ENCODE results near the gene KANK4.
"Not testable (repeated sequence)": the region's sequence is repeated elsewhere in the genome, so short reads cannot be mapped to it uniquely, and the experiment has no call there.

Gene KANK4

DNA sequence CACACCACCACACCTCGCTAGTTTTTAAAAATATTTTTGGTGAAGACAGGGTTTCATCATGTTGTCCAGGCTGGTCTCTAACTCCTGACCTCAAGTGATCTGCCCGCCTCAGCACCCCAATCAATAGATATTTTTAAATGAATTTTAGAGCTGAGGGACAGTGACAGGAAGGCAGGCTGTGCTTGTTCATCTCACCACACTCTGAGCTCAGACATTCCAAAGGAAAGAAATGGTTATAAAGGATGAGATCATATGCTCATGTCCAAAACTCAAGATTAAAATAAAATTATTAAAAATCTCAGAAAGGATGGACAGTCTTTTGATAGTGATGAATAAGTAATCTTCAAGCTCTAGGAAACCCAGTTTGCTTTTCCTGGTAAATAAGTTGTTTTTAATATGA lies 83.7 kb downstream of the KANK4 start:
- CTCF ChIA-PET: no interaction called here
- Mint-ChIP-seq H3K4me3 (no peak overlapping the region), H3K27ac (no peak overlapping the region), H3K27me3 (peaks cover 3% of the 10 kb centered on the region), H3K36me3 (no peaks in the 10 kb centered on the region), H3K9me3 (no peaks in the 10 kb centered on the region), H3K4me1 (no peaks in the 10 kb centered on the region)
- no peak for DNase-seq

DNA sequence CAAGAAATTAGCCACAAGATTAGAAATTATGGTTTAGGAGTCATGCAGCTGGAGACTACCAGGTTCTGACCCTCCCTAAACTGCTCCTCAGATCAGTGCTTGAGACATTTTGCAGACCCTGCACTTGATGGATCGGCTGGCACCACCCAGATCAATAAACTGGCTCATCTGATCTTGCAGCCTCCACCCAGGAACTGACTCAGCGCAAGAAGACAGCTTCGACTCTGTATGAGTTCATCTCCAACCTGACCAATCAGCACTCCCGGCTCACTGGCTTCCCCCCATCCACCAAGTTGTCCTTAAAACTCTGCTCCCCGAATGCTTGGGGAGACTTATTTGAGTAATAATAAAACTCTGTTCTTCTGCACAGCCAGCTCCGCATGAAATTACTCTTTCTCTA lies 84.5 kb downstream of the KANK4 start:
- Mint-ChIP-seq H3K4me3 (no peak overlapping the region), H3K27ac (no peak overlapping the region), H3K9me3 (no peaks in the 10 kb centered on the region), H3K27me3 (peaks cover 3% of the 10 kb centered on the region), H3K36me3 (no peaks in the 10 kb centered on the region), H3K4me1 (no peaks in the 10 kb centered on the region)
- CTCF ChIA-PET: no interaction called here
- no peak for DNase-seq

DNA sequence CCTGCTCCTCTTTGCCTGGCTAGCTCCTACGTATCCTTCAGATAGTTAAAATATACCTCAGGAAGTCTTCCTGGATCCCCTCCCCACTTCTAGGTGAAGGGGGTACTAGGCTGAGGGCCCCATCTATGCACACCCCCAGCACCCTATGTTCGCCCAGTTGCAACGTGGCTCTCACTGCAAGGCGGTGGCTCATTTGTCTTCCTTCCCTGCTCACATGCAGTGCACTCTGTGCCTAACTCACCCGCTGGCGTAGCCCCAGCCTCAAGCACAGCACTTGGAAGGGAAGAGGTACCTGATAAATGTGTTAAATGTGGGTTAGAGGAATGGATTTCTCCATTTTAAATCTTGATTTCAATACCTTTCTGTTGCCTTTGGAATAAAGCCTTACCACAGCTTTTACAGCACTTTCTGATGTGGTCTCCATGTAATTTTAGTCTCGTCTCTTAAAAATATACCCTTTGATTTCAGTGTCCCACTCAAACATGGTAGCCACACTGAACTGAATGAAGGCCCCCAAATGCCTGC lies 85.2 kb downstream of the KANK4 start:
- H3K36me3 Mint-ChIP-seq: no peaks in the 10 kb centered on the region
- peaks cover 3% of the 10 kb centered on the region for H3K27me3 Mint-ChIP-seq
- no peaks in the 10 kb centered on the region for H3K9me3 Mint-ChIP-seq
- H3K4me3 Mint-ChIP-seq: no peak overlapping the region
- H3K27ac Mint-ChIP-seq: no peak overlapping the region
- no peak for DNase-seq
- CTCF ChIA-PET: no interaction called here
- no peaks in the 10 kb centered on the region for H3K4me1 Mint-ChIP-seq

DNA sequence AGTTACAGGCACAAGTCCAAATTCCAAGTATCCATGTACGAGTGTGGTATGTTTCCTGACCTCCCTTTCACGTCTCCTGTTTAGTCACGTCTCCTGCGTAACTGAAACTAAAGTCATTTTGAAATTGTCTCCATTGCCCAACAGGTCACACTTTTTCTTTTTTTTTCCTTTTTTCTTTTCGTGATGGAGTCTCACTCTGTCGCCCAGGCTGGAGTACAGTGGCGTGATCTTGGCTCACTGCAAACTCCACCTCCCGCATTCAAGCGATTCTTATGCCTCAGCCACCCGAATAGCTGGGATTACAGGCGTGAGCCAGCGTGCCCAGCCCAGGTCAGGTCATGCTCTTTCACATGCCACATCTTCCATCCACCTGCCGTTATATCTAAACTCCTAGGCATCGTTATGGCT lies 86.4 kb downstream of the KANK4 start:
- no peaks in the 10 kb centered on the region for H3K27me3 Mint-ChIP-seq
- H3K4me1 Mint-ChIP-seq: no peaks in the 10 kb centered on the region
- H3K27ac Mint-ChIP-seq: no peak overlapping the region
- DNase-seq: no peak
- H3K9me3 Mint-ChIP-seq: no peaks in the 10 kb centered on the region
- CTCF ChIA-PET: no interaction called here
- H3K4me3 Mint-ChIP-seq: no peak overlapping the region
- H3K36me3 Mint-ChIP-seq: no peaks in the 10 kb centered on the region

DNA sequence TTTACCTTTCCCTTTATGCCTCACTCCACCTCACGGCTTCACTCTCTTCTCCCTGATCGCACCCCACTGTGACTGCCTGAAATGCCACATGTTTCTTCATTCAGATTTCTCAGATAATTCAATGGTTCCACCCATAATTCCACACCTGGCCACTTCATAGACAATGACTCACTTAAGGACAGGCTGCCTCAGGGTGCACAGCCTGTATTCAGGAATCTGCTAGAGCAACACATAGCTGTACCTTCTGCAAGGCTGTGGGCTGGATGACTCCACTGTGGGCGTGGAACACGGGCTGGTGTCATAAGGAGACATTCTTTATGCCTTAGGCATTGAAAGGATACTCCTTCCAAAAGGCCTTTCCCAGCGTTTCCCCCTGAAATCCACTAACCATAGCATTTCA lies 88.5 kb downstream of the KANK4 start:
- CTCF ChIA-PET: no interaction called here
- Mint-ChIP-seq H3K27me3 (no peaks in the 10 kb centered on the region), H3K27ac (no peak overlapping the region), H3K4me1 (no peaks in the 10 kb centered on the region), H3K9me3 (no peaks in the 10 kb centered on the region), H3K36me3 (no peaks in the 10 kb centered on the region), H3K4me3 (no peak overlapping the region)
- no peak for DNase-seq

DNA sequence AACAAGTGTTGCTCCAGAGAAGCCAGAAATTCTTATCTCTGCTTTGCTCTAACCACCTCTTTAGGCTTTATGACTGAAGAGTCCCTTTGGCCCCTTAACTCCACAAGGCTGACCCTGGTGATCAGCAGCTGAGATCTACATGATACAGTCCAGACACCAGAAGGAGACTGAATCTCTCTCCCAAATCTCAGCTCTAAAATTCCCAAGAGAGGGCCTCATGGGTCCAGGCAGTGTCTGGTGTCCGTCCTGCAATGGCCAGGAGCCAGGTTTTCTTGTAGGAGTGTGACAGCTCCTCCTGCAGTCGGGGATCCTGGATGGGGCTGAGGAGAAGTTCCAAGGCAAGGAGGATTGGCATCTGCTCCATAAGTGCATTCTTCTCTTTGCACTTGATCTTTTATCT lies 89.3 kb downstream of the KANK4 start:
- Mint-ChIP-seq H3K9me3 (no peaks in the 10 kb centered on the region), H3K36me3 (no peaks in the 10 kb centered on the region), H3K4me1 (no peaks in the 10 kb centered on the region), H3K4me3 (no peak overlapping the region), H3K27me3 (no peaks in the 10 kb centered on the region), H3K27ac (no peak overlapping the region)
- CTCF ChIA-PET: no interaction called here
- no peak for DNase-seq

DNA sequence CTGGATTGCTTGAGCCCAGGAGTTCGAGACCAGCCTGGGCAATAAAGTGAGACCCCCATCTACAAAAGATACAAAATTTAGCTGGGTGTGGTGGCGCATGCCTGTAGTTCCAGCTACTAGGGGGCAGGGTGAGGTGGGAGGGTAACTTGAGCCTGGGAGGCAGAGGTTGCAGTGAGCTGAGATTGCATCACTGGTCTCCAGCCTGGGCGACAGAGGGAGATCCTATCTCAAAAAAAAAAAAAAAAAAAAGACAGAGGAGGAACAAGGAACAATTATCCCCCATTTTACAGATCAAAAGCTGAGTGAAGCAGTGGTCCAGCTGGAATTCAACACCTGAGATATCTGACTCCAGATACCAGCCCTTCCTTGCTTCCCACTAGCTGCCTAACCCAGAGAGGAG lies 89.8 kb downstream of the KANK4 start:
- DNase-seq: no peak
- CTCF ChIA-PET: no interaction called here
- Mint-ChIP-seq H3K4me1 (no peaks in the 10 kb centered on the region), H3K4me3 (no peak overlapping the region), H3K27ac (no peak overlapping the region), H3K36me3 (no peaks in the 10 kb centered on the region), H3K27me3 (no peaks in the 10 kb centered on the region), H3K9me3 (no peaks in the 10 kb centered on the region)

DNA sequence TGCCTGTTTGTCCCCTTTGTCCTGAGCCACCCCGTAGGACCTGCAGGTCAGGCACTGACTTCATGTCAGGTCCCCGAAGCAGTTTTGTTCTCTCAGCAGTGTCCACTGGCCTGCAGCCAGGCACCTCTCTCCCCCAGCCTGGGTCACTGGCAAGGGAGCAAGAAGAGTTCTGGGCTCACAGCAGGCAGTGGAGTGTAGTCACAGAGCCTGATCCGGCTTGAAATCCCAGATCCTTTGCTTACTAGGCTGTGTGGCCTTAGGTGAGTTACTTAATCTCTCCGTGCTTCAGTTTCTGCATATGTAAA lies 90.4 kb downstream of the KANK4 start:
- Mint-ChIP-seq H3K27ac (no peak overlapping the region), H3K4me1 (no peaks in the 10 kb centered on the region), H3K4me3 (no peak overlapping the region), H3K27me3 (no peaks in the 10 kb centered on the region), H3K36me3 (no peaks in the 10 kb centered on the region), H3K9me3 (no peaks in the 10 kb centered on the region)
- no peak for DNase-seq
- CTCF ChIA-PET: no interaction called here

DNA sequence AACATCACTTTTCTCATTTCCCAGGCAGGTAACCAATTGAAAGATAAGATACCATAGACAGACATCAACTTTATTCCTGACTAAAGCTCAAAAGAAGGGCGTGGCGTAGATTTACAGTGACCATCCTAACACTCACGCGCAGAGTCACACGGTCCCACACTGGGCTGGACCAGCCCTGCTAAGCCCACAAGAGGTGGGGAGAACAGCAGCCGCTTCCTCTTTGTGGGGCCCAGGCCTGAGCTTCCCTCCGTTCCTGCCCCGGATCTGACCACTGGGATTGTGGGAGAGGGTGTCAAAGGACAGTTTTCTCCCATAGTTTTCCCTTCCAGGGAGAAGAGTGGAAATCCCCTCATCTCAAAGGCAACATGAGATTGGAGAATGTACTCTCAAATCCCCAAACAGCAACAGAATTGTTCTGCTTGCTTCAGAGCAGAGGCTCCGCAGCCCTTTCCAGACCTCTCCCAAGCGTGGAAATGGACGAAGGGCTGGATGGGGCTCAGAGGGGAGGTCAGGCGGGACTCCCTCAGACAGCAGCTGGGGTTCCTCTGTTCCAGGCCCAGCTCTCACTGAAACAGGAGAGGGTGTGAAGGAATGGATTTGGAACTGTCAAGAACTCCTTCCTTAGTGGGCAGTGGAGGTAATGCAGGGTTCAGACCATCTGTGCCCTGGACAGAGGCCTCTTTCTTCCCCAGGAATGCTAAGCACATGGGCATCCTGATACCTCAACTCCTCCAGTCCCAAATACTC lies 90.9 kb downstream of the KANK4 start:
- H3K36me3 Mint-ChIP-seq: no peaks in the 10 kb centered on the region
- CTCF ChIA-PET: no interaction called here
- H3K4me3 Mint-ChIP-seq: no peak overlapping the region
- DNase-seq: no peak
- H3K27me3 Mint-ChIP-seq: no peaks in the 10 kb centered on the region
- no peaks in the 10 kb centered on the region for H3K4me1 Mint-ChIP-seq
- H3K9me3 Mint-ChIP-seq: no peaks in the 10 kb centered on the region
- H3K27ac Mint-ChIP-seq: no peak overlapping the region

DNA sequence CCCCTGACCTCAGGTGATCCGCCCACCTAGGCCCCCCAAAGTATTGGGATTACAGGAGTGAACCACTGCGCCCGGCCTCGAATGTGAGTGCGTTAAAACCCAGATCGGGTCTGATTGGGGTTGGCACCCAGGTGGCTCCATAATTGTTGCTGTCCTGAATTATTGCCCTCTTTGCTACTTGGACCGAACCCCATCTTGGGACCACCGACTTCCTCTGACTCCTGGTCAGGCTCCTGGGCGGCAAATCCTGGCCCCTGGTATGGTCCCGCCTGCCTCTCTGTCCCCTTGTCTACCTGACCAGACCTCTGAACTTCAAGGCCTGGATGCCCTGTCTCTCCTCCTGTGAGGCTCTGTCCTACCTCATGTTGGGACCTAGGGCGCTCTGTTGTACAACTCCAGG lies 91.7 kb downstream of the KANK4 start:
- Mint-ChIP-seq H3K27me3 (no peaks in the 10 kb centered on the region), H3K27ac (no peak overlapping the region), H3K4me3 (no peak overlapping the region), H3K9me3 (no peaks in the 10 kb centered on the region), H3K4me1 (no peaks in the 10 kb centered on the region), H3K36me3 (no peaks in the 10 kb centered on the region)
- DNase-seq: no peak
- CTCF ChIA-PET: no interaction called here

DNA sequence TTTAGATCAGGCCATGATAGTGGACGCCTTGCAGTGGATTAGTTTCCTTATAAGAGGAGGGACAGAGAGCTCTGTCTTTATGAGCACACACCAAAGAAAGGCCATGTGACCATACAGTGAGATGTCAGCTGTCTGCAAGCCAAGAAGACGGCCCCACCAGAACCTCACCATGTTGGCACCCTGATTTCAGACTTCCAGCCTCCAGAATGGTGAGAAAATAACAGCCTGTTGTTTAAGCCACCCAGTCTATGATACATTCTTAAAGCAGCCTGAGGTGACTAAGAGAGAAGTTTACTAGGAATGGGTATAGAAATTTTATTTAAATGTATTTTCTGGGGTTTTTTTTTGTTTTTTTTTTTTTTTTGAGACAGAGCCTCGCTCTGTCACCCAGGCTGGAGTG lies 95.1 kb downstream of the KANK4 start:
- Mint-ChIP-seq H3K4me3 (no peak overlapping the region), H3K4me1 (no peaks in the 10 kb centered on the region), H3K9me3 (no peaks in the 10 kb centered on the region), H3K27me3 (no peaks in the 10 kb centered on the region), H3K36me3 (no peaks in the 10 kb centered on the region), H3K27ac (no peak overlapping the region)
- CTCF ChIA-PET: no interaction called here
- no peak for DNase-seq

DNA sequence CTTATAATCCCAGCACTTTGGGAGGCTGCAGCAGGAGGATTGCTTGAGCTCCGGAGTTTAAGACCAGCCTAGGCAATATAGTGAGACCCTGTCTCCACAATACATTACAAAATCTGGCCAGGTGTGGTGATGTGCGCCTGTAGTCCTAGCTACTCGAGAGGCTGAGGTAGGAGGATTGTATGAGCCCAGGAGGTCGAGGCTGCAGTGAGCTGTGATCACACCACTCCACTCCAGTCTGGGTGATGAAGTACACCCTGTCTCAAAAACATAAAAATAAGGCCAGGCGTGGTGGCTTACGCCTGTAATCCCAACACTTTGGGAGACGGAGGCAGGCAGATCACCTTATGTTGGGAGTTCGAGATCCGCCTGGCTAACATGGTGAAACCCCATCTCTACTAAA lies 96.9 kb downstream of the KANK4 start:
- no peak for DNase-seq
- CTCF ChIA-PET: no interaction called here
- Mint-ChIP-seq H3K36me3 (no peaks in the 10 kb centered on the region), H3K27me3 (no peaks in the 10 kb centered on the region), H3K27ac (no peak overlapping the region), H3K9me3 (peaks cover 3% of the 10 kb centered on the region), H3K4me3 (no peak overlapping the region), H3K4me1 (no peaks in the 10 kb centered on the region)

DNA sequence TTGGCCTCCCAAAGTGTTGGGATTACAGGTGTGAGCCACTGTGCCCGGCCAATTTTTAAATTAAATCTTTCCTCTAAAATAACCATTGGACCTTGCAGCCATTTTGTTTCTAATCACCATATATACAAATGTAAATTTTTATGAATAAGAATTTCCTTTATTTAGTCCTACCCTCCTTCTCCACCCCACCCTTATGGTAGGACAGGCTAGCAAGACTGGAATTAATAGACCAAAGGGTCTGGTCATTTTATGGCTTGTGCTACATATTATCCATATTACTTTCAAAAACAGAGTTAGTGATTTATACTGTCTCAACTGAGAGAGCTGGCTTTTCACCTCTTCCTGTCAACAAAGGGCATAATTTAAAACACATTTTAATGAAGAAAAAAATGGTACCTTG lies 98.1 kb downstream of the KANK4 start:
- Mint-ChIP-seq H3K27ac (no peak overlapping the region), H3K27me3 (no peaks in the 10 kb centered on the region), H3K4me1 (no peaks in the 10 kb centered on the region), H3K9me3 (peaks cover 3% of the 10 kb centered on the region), H3K4me3 (no peak overlapping the region), H3K36me3 (no peaks in the 10 kb centered on the region)
- no peak for DNase-seq
- CTCF ChIA-PET: no interaction called here

DNA sequence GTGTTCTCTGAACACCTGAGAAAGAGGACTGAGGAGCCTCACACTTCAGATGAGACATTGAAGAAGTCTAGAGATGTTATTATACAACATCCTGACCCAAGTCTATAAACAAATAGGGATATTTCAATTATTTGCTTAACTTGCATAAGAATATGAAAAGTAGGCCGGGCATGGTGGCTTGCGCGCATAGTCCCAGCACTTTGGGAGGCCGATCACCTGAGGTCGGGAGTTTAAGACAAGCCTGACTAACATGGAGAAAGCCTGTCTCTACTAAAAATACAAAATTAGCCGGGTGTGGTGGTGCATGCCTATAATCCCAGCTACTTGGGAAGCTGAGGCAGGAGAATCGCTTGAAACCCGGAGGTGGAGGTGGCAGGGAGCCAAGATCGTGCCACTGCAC lies 98.8 kb downstream of the KANK4 start:
- H3K4me1 Mint-ChIP-seq, DNase-seq, H3K36me3 Mint-ChIP-seq, CTCF ChIA-PET, H3K27me3 Mint-ChIP-seq, H3K4me3 Mint-ChIP-seq, H3K27ac Mint-ChIP-seq, H3K9me3 Mint-ChIP-seq: not testable (repeated sequence)

DNA sequence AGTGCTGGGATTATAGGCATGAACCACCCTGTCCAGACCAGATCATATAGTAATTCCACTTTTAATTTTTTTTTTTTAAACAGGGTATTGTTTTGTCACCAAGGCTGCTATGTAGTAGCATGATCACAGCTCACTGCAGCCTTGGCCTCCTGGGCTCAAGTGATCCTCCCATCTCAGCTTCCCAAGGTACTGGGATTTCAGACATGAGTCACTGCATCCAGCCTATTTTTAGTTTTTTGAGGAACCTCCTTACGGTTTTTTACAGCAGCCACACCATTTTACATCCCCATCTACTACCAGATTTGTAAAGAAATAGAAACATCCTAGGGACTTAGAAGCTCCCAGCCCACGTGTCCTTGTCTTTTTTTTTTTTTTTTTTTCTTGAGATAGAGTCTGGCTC lies 100.6 kb downstream of the KANK4 start:
- Mint-ChIP-seq H3K27ac (no peak overlapping the region), H3K9me3 (peaks cover 3% of the 10 kb centered on the region), H3K27me3 (no peaks in the 10 kb centered on the region), H3K36me3 (no peaks in the 10 kb centered on the region), H3K4me3 (no peak overlapping the region), H3K4me1 (no peaks in the 10 kb centered on the region)
- CTCF ChIA-PET: interaction anchor here (0.7 kb wide), 1 partner anchor 518 kb away, joined by 3 read pairs; no protein-coding TSS in a partner anchor
- DNase-seq: no peak
